GM18505 (cell line): ENCODE data around the gene RASGRP4.
"Not testable (repeated sequence)": the region's sequence is repeated elsewhere in the genome, so short reads cannot be mapped to it uniquely, and the experiment has no call there.

Source experiments
- ATAC-seq: cut with Tn5 transposase; IDR thresholded peaks from one replicate; pipeline ENCODE4 v1.9.1; 2021; ENCODE audit not compliant: unreplicated experiment
- POLR2A ChIP-seq: IDR thresholded peaks from 4 replicates; pipeline ENCODE4 v1.6.1; 2011; ENCODE audit warnings: borderline replicate concordance; ENCODE audit not compliant: insufficient read depth, insufficient read length; ENCODE audit errors: extremely low read depth

RASGRP4 gene, protein sequence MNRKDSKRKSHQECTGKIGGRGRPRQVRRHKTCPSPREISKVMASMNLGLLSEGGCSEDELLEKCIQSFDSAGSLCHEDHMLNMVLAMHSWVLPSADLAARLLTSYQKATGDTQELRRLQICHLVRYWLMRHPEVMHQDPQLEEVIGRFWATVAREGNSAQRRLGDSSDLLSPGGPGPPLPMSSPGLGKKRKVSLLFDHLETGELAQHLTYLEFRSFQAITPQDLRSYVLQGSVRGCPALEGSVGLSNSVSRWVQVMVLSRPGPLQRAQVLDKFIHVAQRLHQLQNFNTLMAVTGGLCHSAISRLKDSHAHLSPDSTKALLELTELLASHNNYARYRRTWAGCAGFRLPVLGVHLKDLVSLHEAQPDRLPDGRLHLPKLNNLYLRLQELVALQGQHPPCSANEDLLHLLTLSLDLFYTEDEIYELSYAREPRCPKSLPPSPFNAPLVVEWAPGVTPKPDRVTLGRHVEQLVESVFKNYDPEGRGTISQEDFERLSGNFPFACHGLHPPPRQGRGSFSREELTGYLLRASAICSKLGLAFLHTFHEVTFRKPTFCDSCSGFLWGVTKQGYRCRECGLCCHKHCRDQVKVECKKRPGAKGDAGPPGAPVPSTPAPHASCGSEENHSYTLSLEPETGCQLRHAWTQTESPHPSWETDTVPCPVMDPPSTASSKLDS

GRCh38 chr19:38425810-38426466, at the start of gene RASGRP4:
TSS of gene RASGRP4 (minus strand) at chr19:38426219. CDS start at chr19:38426091, 128 bp downstream.
- no peak for ATAC-seq
- no peak for TF ChIP-seq POLR2A

GRCh38 chr19:38475176-38475575, 49.2 kb upstream of the RASGRP4 start:
- ATAC-seq: no peak
- no peak for TF ChIP-seq POLR2A

DNA sequence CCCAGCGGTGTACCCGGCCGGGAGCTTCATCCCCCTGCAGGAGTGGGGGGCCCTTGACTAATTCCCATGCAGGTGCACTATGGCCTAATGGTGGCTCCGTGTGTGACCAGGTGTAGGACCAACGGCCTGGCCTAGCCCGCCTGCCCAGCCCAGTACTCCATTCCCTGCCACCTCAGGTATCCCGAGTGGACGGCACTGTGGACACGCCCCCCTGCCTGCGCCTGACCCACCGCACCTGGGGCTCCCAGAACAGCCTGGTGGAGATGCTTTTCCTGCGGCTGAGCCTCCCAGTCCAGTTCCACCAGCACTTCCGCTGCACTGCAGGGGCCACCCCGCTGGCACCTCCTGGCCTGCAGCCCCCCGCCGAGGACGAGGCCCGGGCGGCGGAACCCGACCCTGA, 47.2 kb upstream of the RASGRP4 start:
- ATAC-seq: no peak
- no peak for TF ChIP-seq POLR2A

DNA sequence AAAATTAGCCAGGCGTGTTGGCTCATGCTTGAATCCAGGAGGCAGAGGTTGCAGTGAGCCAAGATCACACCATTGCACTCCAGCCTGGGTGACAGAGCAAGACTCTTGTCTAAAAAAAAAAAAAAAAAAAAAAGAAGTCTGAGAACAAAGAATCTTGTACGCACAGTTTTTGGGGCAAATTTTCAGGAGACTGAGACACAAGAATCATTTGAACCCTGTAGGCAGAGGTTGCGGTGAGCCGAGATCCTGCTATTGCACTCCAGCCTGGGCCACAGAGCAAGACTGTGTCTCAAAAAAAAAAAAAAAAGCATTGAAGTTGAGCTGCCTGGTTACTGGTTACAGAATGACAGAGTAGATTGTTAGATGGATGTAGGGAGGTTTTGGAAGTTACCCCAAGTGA, 46.7 kb upstream of the RASGRP4 start:
- ATAC-seq: not testable (repeated sequence)

DNA sequence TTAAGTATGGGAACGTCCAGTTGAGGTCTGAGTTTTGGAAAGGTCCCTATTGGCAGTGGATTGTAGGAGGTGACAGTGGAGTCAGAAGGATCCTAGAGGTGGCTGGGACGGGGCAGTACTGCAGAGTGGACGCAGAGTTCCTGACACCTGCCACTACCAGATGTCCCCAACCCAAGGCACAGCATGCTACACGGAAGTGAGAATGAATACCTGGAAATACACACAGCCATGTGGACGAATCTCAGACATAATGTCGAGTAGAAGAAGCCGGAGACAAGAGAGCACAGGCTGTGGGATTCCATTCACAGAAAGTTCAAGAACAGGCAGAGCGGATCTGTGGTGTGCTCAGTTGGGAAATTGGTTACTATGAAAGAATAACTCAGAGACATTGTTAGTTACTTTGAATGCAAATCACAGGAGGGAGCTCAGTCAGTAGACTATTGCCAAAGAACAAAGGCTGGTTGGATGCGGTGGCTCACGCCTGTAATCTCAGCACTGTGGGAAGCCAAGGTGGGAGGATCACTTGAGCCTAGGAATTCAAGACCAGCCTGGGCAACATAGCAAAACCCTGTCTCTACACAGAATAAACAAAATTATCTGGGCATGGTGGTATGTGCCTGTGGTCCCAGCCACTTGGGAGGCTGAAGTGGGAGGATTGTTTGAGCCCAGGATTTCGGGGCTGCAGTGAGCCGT, 44.9 kb upstream of the RASGRP4 start:
- TF ChIP-seq POLR2A: no peak
- ATAC-seq: no peak

DNA sequence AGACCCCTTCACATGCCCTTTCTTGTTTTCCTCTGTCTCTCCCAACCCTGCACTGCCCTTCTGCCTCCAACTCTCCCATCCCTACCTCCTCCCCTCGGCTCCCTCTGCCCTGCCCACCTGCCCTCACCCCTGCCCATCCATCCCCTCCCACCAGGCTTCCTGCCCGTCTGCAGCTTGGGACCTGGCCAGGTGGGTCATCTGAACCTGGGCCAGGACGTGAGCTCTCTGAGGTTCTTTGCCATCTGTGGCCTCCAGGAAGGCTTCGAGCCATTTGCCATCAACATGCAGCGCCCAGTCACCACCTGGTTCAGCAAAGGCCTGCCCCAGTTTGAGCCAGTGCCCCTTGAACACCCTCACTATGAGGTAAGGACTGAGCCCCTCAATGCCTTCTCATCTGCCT, 43.1 kb upstream of the RASGRP4 start:
- no peak for ATAC-seq
- TF ChIP-seq POLR2A: no peak

- no peak for TF ChIP-seq POLR2A
- ATAC-seq: no peak
These were observed 41.8 kb upstream of the RASGRP4 start for GRCh38 chr19:38467541-38468525.

DNA sequence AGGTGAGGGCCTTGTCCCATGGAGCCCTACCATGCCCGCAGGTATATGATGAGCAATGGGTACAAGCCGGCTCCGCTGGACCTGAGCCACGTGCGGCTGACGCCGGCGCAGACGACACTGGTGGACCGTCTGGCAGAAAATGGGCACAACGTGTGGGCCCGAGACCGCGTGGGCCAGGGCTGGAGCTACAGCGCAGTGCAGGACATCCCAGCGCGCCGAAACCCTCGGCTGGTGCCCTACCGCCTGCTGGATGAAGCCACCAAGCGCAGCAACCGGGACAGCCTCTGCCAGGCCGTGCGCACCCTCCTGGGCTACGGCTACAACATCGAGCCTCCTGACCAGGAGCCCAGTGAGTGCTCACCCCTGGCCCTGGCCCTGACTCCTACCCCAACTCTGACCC, 40.0 kb upstream of the RASGRP4 start:
- TF ChIP-seq POLR2A: no peak
- ATAC-seq: no peak

DNA sequence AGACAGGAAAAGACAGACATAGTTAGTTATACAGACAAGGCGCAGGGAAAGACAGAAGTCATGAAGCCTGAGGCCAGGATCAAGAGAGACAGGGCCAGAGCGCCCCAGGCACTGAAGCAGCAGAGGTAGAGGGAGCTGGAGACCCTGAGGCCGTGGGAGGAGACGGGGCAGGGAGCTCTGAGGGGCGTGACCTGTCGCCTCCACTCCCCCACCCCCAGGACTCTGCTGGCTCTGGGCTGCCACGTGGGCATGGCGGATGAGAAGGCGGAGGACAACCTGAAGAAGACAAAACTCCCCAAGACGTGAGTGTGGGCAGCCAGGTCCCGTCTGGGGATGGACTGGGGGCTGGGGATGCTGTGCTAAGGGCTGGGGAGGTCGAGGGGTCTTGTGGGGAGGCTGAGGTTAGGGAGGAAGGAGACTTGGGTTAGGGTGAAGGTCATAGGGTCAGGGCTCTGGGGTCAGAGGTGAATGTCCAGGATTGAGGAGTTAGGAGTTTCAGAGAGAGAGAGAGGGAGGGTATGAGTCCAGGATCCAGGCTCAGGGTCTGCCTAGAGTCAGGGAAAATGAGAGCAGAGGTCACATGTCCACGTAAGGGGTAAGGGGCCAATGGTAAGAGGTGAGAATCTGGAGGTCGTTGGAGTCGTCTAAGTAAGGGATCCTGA, 38.5 kb upstream of the RASGRP4 start:
- TF ChIP-seq POLR2A: no peak
- ATAC-seq: no peak

DNA sequence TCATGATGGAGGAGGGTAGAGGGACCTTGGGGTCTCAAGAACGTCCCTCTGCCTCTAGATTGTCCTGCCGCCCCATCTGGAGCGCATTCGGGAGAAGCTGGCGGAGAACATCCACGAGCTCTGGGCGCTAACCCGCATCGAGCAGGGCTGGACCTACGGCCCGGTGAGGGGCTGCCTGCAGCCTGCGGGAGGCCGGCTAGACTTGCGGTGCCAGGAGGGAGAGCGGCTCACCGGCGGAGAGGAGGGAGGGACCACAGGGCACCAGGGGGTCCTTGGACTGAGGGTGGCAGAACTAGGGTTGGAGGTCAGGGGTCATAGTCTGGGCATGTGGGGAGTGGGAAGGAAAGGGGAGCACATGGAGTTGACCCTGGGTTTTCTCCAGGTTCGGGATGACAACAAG, 37.3 kb upstream of the RASGRP4 start:
- TF ChIP-seq POLR2A: no peak
- ATAC-seq: no peak

DNA sequence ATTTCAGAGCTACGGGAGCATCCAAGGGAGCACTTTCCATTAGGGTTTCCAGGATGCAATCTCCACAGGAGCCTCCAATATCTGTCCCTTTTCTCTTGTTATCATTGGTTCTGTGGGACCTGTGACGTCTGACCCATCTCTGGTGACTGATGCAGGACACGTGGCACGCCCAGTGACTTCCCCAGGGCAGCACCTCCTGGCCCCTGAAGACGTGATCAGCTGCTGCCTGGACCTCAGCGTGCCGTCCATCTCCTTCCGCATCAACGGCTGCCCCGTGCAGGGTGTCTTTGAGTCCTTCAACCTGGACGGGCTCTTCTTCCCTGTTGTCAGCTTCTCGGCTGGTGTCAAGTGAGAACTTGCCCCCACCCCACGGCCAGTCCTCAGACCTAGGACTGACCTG, 33.0 kb upstream of the RASGRP4 start:
- no peak for ATAC-seq
- no peak for TF ChIP-seq POLR2A
